H9 (cell line): ENCODE results near the gene BTN1A1. TPM values are rescaled to one million over a fixed set of nuclear protein-coding genes. Genes with fewer than 3 reads are reported as not detected.
A peak's percentile ranks its signal among the peaks of the same experiment; 100 is the strongest.
"Not testable (repeated sequence)": the region's sequence is repeated elsewhere in the genome, so short reads cannot be mapped to it uniquely, and the experiment has no call there.

Experiments used
- DNase-seq: peaks from one replicate; pipeline ENCODE4 v3.0.0-alpha.2; 2017
- H2AFZ ChIP-seq: one replicate; pipeline ENCODE4 v1.6.1; 2013; ENCODE audit warnings: mild to moderate bottlenecking, low read length, control low read depth, moderate library complexity
- H2AK5ac ChIP-seq: 2 replicates; pipeline ENCODE4 v1.6.1; 2013; ENCODE audit warnings: low read length, control low read depth, mixed read lengths; ENCODE audit not compliant: insufficient read length
- H2BK120ac ChIP-seq: one replicate; pipeline ENCODE4 v1.6.1; 2013; ENCODE audit warnings: low read depth, mild to moderate bottlenecking, low read length, control low read depth, inconsistent platforms; ENCODE audit not compliant: poor library complexity, severe bottlenecking
- H2BK12ac ChIP-seq: 2 replicates; pipeline ENCODE4 v1.6.1; 2013; ENCODE audit warnings: low read length, control low read depth, mixed read lengths, low read depth; ENCODE audit not compliant: insufficient read length
- H2BK15ac ChIP-seq: 2 replicates; pipeline ENCODE4 v1.6.1; 2013; ENCODE audit warnings: low read depth, low read length, control low read depth
- H2BK20ac ChIP-seq: one replicate; pipeline ENCODE4 v1.6.1; 2013; ENCODE audit warnings: low read depth, mild to moderate bottlenecking, low read length, control low read depth, inconsistent platforms; ENCODE audit not compliant: poor library complexity, severe bottlenecking
- H2BK5ac ChIP-seq: 2 replicates; pipeline ENCODE4 v1.6.1; 2013; ENCODE audit warnings: low read length, control low read depth, mixed read lengths; ENCODE audit not compliant: insufficient read length
- H3K14ac ChIP-seq: 2 replicates; pipeline ENCODE4 v1.6.1; 2013; ENCODE audit warnings: low read length, control low read depth; ENCODE audit not compliant: insufficient read depth
- H3K18ac ChIP-seq: 2 replicates; pipeline ENCODE4 v1.6.1; 2013; ENCODE audit warnings: low read depth, mild to moderate bottlenecking, mixed read lengths, low read length, control low read depth; ENCODE audit not compliant: insufficient read length
- H3K23ac ChIP-seq: 2 replicates; pipeline ENCODE4 v1.6.1; 2013; ENCODE audit warnings: low read length, control low read depth, mixed read lengths, low read depth; ENCODE audit not compliant: insufficient read length
- H3K23me2 ChIP-seq: 2 replicates; pipeline ENCODE4 v1.6.1; 2013; ENCODE audit warnings: low read depth, mild to moderate bottlenecking, mixed read lengths, low read length, control low read depth; ENCODE audit not compliant: insufficient read length, poor library complexity, severe bottlenecking
- H3K27ac ChIP-seq: 2 replicates; pipeline ENCODE4 v1.5.1; 2013; ENCODE audit warnings: low read length, control low read depth, mixed read lengths, low read depth; ENCODE audit not compliant: insufficient read length
- H3K27me3 ChIP-seq: 2 replicates; pipeline ENCODE4 v1.6.1; 2013; ENCODE audit warnings: low read length, control low read depth, inconsistent platforms; ENCODE audit not compliant: insufficient read depth
- H3K4ac ChIP-seq: 2 replicates; pipeline ENCODE4 v1.6.1; 2013; ENCODE audit warnings: low read depth, mild to moderate bottlenecking, control low read depth, inconsistent platforms, low read length, moderate library complexity
- H3K4me1 ChIP-seq: 2 replicates; pipeline ENCODE4 v1.6.1; 2013; ENCODE audit warnings: low read length, control low read depth, inconsistent platforms; ENCODE audit not compliant: insufficient read depth
- H3K4me2 ChIP-seq: 2 replicates; pipeline ENCODE4 v1.6.1; 2013; ENCODE audit warnings: low read length, control low read depth, mixed read lengths; ENCODE audit not compliant: insufficient read length, insufficient read depth
- H3K56ac ChIP-seq: 2 replicates; pipeline ENCODE4 v1.6.1; 2013; ENCODE audit warnings: low read depth, mild to moderate bottlenecking, mixed read lengths, low read length, control low read depth; ENCODE audit not compliant: insufficient read length
- H3K79me1 ChIP-seq: 2 replicates; pipeline ENCODE4 v1.6.1; 2013; ENCODE audit warnings: low read depth, mild to moderate bottlenecking, moderate library complexity, low read length, control low read depth, inconsistent platforms; ENCODE audit not compliant: insufficient read depth, poor library complexity, severe bottlenecking
- H3K79me2 ChIP-seq: 2 replicates; pipeline ENCODE4 v1.6.1; 2013; ENCODE audit warnings: low read length, control low read depth, inconsistent platforms; ENCODE audit not compliant: insufficient read depth
- H3K9ac ChIP-seq: 2 replicates; pipeline ENCODE4 v1.6.1; 2013; ENCODE audit warnings: low read length, control low read depth, mixed read lengths; ENCODE audit not compliant: insufficient read length; ENCODE audit errors: extremely low read depth
- H3K9me3 ChIP-seq: one replicate; pipeline ENCODE4 v1.6.1; 2013; ENCODE audit warnings: low read depth, low read length, inconsistent platforms; ENCODE audit not compliant: control insufficient read depth
- H3T11ph ChIP-seq: one replicate; pipeline ENCODE4 v1.6.1; 2013; ENCODE audit warnings: mild to moderate bottlenecking, low read length, control low read depth, inconsistent platforms
- H4K20me1 ChIP-seq: one replicate; pipeline ENCODE4 v1.6.1; 2013; ENCODE audit not compliant: control insufficient read depth, insufficient read length, insufficient read depth
- H4K5ac ChIP-seq: 2 replicates; pipeline ENCODE4 v1.6.1; 2013; ENCODE audit warnings: low read depth, mild to moderate bottlenecking, mixed read lengths, low read length, control low read depth; ENCODE audit not compliant: insufficient read length
- H4K8ac ChIP-seq: replicated peaks from 2 replicates; pipeline ENCODE4 v1.6.1; 2013; ENCODE audit warnings: low read length, control low read depth, mixed read lengths, low read depth; ENCODE audit not compliant: insufficient read length
- H4K91ac ChIP-seq: 2 replicates; pipeline ENCODE4 v1.6.1; 2013; ENCODE audit warnings: low read depth, mild to moderate bottlenecking, moderate library complexity, mixed read lengths, low read length, control low read depth; ENCODE audit not compliant: insufficient read length
- H3K27ac Mint-ChIP-seq, 3 experiments: 2 replicates in 2 of 3; 3 replicates in 1 of 3; pipeline ENCODE4 v1.8.0; 2020 to 2021; ENCODE audit warnings: mixed read lengths in 3 of 3, mild to moderate bottlenecking in 1 of 3, moderate library complexity in 1 of 3
- H3K27me3 Mint-ChIP-seq: 2 replicates; pipeline ENCODE4 v1.8.0; 2021; ENCODE audit warnings: low read depth, mild to moderate bottlenecking, moderate library complexity, mixed read lengths
- H3K36me3 Mint-ChIP-seq, 3 experiments: 2 replicates in 2 of 3; 3 replicates in 1 of 3; pipeline ENCODE4 v1.8.0; 2020 to 2021; ENCODE audit warnings: low read depth in 3 of 3, mixed read lengths in 3 of 3; ENCODE audit not compliant: insufficient read depth in 1 of 3
- H3K4me1 Mint-ChIP-seq, 2 experiments: 2 replicates each; pipeline ENCODE4 v1.8.0; 2020; ENCODE audit warnings: mixed read lengths in 2 of 2
- H3K4me3 Mint-ChIP-seq, 2 experiments: 2 replicates in 1 of 2; 3 replicates in 1 of 2; pipeline ENCODE4 v1.8.0; 2020 to 2021; ENCODE audit warnings: mild to moderate bottlenecking in 2 of 2, mixed read lengths in 2 of 2, moderate library complexity in 1 of 2
- H3K9me3 Mint-ChIP-seq, 2 experiments: 2 replicates in 1 of 2; 3 replicates in 1 of 2; pipeline ENCODE4 v1.8.0; 2020; ENCODE audit warnings: mild to moderate bottlenecking in 2 of 2, mixed read lengths in 2 of 2, moderate library complexity in 1 of 2
- CTCF ChIP-seq: fragments of 200-600 bp; sonication (generic); conservative IDR thresholded peaks from 3 replicates; pipeline ENCODE4 v1.8.0; 2021; ENCODE audit warnings: antibody characterized with exemption, mild to moderate bottlenecking
- WGBS: extraction: QIAGEN DNeasy Blood & Tissue Kit; methylation state at CpG from one replicate; pipeline ENCODE4 v1.1.7; 2013; ENCODE audit warnings: missing lambda C conversion rate, low lambda C conversion rate, mixed read lengths; ENCODE audit not compliant: insufficient read length; ENCODE audit errors: extremely low coverage; 5-methylcytosine and 5-hydroxymethylcytosine counted together
- total RNA-seq: library from RNA; stranded (reverse); gene quantifications from 2 replicates; pipeline ENCODE4 v1.2.1, GENCODE V29; 2021

The BTN1A1 gene
- total RNA-seq, 1 experiment from 2014 or later, result 0.15 TPM

GRCh38 chr6:26459023-26459810 is 40.9 kb upstream of the BTN1A1 start:
- H3K23me2 ChIP-seq, result peaks cover 4% of the 10 kb centered on the region
- no peak overlapping the region for H3K18ac ChIP-seq
- no CpG with 5 or more reads among the region's 16 CpGs for WGBS
- Mint-ChIP-seq H3K27ac (peak overlapping the region in 1 of 3 experiments; percentile 37; a peak in 1 of 7 replicates), H3K4me3 (peak overlapping the region; percentile 27 to 46), H3K27me3 (no peaks in the 10 kb centered on the region), H3K9me3 (no peaks in the 10 kb centered on the region), H3K4me1 (peaks cover 15 to 19% of the 10 kb centered on the region in 2 experiments), H3K36me3 (peaks cover 38 to 47% (median 46%) of the 10 kb centered on the region in 3 experiments)
- H3K56ac ChIP-seq, result no peak overlapping the region
- H3T11ph ChIP-seq, result no peak overlapping the region
- H3K4me1 ChIP-seq, result peaks cover 3% of the 10 kb centered on the region; the same call in 1 of the 2 replicates
- H4K8ac ChIP-seq, result no peak overlapping the region
- no peak overlapping the region for H2BK12ac ChIP-seq
- H3K9ac ChIP-seq, result no peak overlapping the region
- no peak overlapping the region for H3K27ac ChIP-seq
- no peaks in the 10 kb centered on the region for H3K79me1 ChIP-seq
- H4K91ac ChIP-seq, result no peak overlapping the region
- H3K23ac ChIP-seq, result no peak overlapping the region
- DNase-seq, result no peak
- no peaks in the 10 kb centered on the region for H3K9me3 ChIP-seq
- no peak overlapping the region for H2BK120ac ChIP-seq
- H3K4ac ChIP-seq, result no peak overlapping the region
- no peaks in the 10 kb centered on the region for H4K20me1 ChIP-seq
- H3K79me2 ChIP-seq, result no peaks in the 10 kb centered on the region
- H3K14ac ChIP-seq, result no peak overlapping the region
- H2BK5ac ChIP-seq, result no peak overlapping the region
- H4K5ac ChIP-seq, result no peak overlapping the region
- H3K4me2 ChIP-seq, result no peak overlapping the region
- no peak overlapping the region for H2AFZ ChIP-seq
- H2AK5ac ChIP-seq, result no peak overlapping the region
- H3K27me3 ChIP-seq, result no peaks in the 10 kb centered on the region
- no peak overlapping the region for H2BK15ac ChIP-seq
- no peak overlapping the region for H2BK20ac ChIP-seq
- TF ChIP-seq CTCF, result no peak

GRCh38 chr6:26461353-26461752 is 38.8 kb upstream of the BTN1A1 start:
- not testable (repeated sequence) for H3K4me1 ChIP-seq, H4K91ac ChIP-seq, H3K4ac ChIP-seq, H3K79me2 ChIP-seq, H4K8ac ChIP-seq, H3K27ac ChIP-seq, H2BK20ac ChIP-seq, DNase-seq, H3K27me3 Mint-ChIP-seq, H3K79me1 ChIP-seq, H3K9me3 ChIP-seq, H4K5ac ChIP-seq, H2BK12ac ChIP-seq, H3K56ac ChIP-seq, H3K4me2 ChIP-seq, H3K4me3 Mint-ChIP-seq, H3T11ph ChIP-seq, H2AFZ ChIP-seq, H3K27me3 ChIP-seq, H3K23ac ChIP-seq, H2BK15ac ChIP-seq, H3K9ac ChIP-seq, H2AK5ac ChIP-seq, H2BK120ac ChIP-seq, H3K9me3 Mint-ChIP-seq, H4K20me1 ChIP-seq, H3K18ac ChIP-seq, H3K23me2 ChIP-seq, H3K27ac Mint-ChIP-seq, H3K14ac ChIP-seq, H2BK5ac ChIP-seq
- peaks cover 15 to 19% of the 10 kb centered on the region in 2 experiments for H3K4me1 Mint-ChIP-seq
- WGBS, result no CpG with 5 or more reads among the region's 5 CpGs
- H3K36me3 Mint-ChIP-seq, result peaks cover 51 to 68% (median 66%) of the 10 kb centered on the region in 3 experiments
